ENCODE data around the gene C1orf141. TPM values are rescaled to one million over a fixed set of nuclear protein-coding genes. Genes with fewer than 3 reads are reported as not detected.

Gene C1orf141
- total and polyA plus RNA-seq, 9 of the 15 experiments (the other 6 are each of a cell fraction or from before 2014, with no cell fraction given), result not detected

- no TSS peak for BruUV-seq (replicated peaks)
- H3K4me1 ChIP-seq (replicated peaks in 1 of 2; ENCODE audit: control insufficient read depth in 2 of 2, insufficient read depth in 2 of 2, low read length in 2 of 2), result peaks cover 0 to 15% of the 10 kb centered on the region in 2 experiments; a peak in 2 of 5 replicates
- TF ChIP-seq BCL6 (CRISPR knock-in tag; IDR thresholded peaks at IDR 0.05), result no peak
- no peak for TF ChIP-seq SUPT5H (IDR thresholded peaks at IDR 0.05)
- no peak for TF ChIP-seq RB1 (IDR thresholded peaks at IDR 0.05; ENCODE audit: low read depth)
- TF ChIP-seq ZNF175 (CRISPR knock-in tag; IDR thresholded peaks at IDR 0.05; ENCODE audit: low read depth), result 0 out of 2 replicates have a peak, but pooled peaks have one; percentile 11
- TF ChIP-seq FOXJ2 (tag; IDR thresholded peaks at IDR 0.05), result no peak
- TF ChIP-seq ZNF639 (CRISPR knock-in tag; conservative IDR thresholded peaks at IDR 0.05 in 1 of 2, IDR thresholded peaks at IDR 0.05 in 1 of 2), result 0 out of 4 replicates have a peak, but pooled peaks of 1 of the 2 experiments have one; percentile 11
- TF ChIP-seq NFXL1 (CRISPR knock-in tag; IDR thresholded peaks at IDR 0.05), result no peak
- TF ChIP-seq SIN3A (IDR thresholded peaks at IDR 0.05; ENCODE audit: borderline replicate concordance in 2 of 2, control insufficient read depth in 1 of 2, low read depth in 2 of 2, low read length in 2 of 2), result no peak
- TF ChIP-seq CEBPG (CRISPR knock-in tag; IDR thresholded peaks at IDR 0.05), result no peak
- no peak for TF ChIP-seq CEBPG (tag; conservative IDR thresholded peaks at IDR 0.05 in 1 of 2, IDR thresholded peaks at IDR 0.05 in 1 of 2)
- TF ChIP-seq GTF2A2 (tag; IDR thresholded peaks at IDR 0.05), result no peak; the same call in 1 of the 2 replicates
- TF ChIP-seq, protein P1, sequence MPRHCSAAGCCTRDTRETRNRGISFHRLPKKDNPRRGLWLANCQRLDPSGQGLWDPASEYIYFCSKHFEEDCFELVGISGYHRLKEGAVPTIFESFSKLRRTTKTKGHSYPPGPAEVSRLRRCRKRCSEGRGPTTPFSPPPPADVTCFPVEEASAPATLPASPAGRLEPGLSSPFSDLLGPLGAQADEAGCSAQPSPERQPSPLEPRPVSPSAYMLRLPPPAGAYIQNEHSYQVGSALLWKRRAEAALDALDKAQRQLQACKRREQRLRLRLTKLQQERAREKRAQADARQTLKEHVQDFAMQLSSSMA (CRISPR knock-in tag; IDR thresholded peaks at IDR 0.05), result no peak
- TF ChIP-seq MCM2 (IDR thresholded peaks at IDR 0.05; ENCODE audit: low read depth), result no peak
- TF ChIP-seq GTF2F1 (IDR thresholded peaks at IDR 0.05; ENCODE audit: low read depth, low read length), result no peak
- no peak for TF ChIP-seq HINFP (tag; conservative IDR thresholded peaks at IDR 0.05; ENCODE audit: low read depth)
- no peaks in the 10 kb centered on the region for H3K27me3 ChIP-seq (ENCODE audit: control insufficient read depth in 2 of 2, insufficient read depth in 2 of 2, low read length in 2 of 2)
- CTCF ChIA-PET (ENCODE audit: low intra/inter-chr PET ratio), result no interaction called here
- peak overlapping the region; percentile 35; the same call in 1 of the 2 replicates for H2AFZ ChIP-seq (ENCODE audit: low read depth, low read length)
- WGBS (ENCODE audit: insufficient coverage, low coverage, missing lambda C conversion rate), result 67% methylated on average over 2 of the region's 2 CpGs
- no peaks in the 10 kb centered on the region for H4K20me1 ChIP-seq (replicated peaks; ENCODE audit: control insufficient read depth, insufficient read depth, low read length)
- H3K4me3 ChIP-seq, result no peak overlapping the region
- no peaks in the 10 kb centered on the region for H3K79me2 ChIP-seq (ENCODE audit: control insufficient read depth, insufficient read depth, low read length)
- ATAC-seq, result no peak
- no peak overlapping the region for H3K4me2 ChIP-seq (ENCODE audit: insufficient read depth, low read length)
- H3K36me3 ChIP-seq (ENCODE audit: control insufficient read depth, insufficient read depth, low read length), result no peaks in the 10 kb centered on the region
- POLR2A ChIA-PET, result interaction anchor here (1.1 kb wide), 1 partner anchor 14 kb away, joined by 4 read pairs; no protein-coding TSS in a partner anchor
- no peak for DNase-seq (ENCODE audit: extremely low read depth in 1 of 4, low spot score in 3 of 4)
- intact Hi-C loops (cut with micrococcal nuclease) (no loop called here), in situ Hi-C loops (cut with MboI) (no loop called here)
- no peaks in the 10 kb centered on the region for H3K9me3 ChIP-seq (replicated peaks; ENCODE audit: control insufficient read depth, insufficient read depth, low read depth, low read length)
- H3K9me1 ChIP-seq (ENCODE audit: control insufficient read depth, insufficient read depth, low read length), result no peaks in the 10 kb centered on the region
- no peak overlapping the region for H3K27ac ChIP-seq (ENCODE audit: extremely low read depth, low read depth, low read length)
- no peak for FAIRE-seq
- no peak overlapping the region for H3K9ac ChIP-seq (ENCODE audit: insufficient read depth in 1 of 2, low read depth in 2 of 2, low read length in 2 of 2)
Measured at GRCh38 chr1:67061266-67061665, 73.5 kb downstream of the C1orf141 start.
